ENCODE measurements around the gene RTN4R. TPM values are rescaled to one million over a fixed set of nuclear protein-coding genes. Genes with fewer than 3 reads are reported as not detected.

The RTN4R gene
- total RNA-seq, 1 experiment from 2014 or later: 12.2 TPM

DNA sequence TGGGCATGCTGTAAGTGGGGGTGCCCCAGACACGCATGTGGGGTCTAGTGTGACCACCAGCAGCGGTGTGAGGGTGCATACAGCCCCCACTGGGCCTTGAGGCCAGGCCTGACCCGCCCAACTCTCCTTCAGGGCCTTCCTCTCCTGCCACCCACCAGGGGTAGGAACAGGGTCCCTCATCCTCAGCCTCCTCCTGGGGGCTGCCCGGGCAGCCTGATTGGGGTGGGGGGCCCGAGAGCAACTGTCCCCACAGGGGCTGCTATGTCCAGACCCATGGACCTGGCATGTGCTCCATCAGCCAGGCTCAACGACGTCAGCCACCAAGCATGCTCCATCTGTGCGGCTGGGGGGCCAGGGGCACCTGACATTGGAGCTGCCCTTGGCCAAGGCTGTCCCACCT, 27.2 kb downstream of the RTN4R start:
- intact Hi-C loops (cut with micrococcal nuclease): no loop called here
- no peaks in the 10 kb centered on the region for H4K20me1 ChIP-seq (ENCODE audit: low read length)
- H3F3A ChIP-seq (ENCODE audit: low read length, unreplicated experiment): no peaks in the 10 kb centered on the region
- no peak overlapping the region for H2AFZ ChIP-seq (ENCODE audit: low read length)
- no peak overlapping the region for H3K9ac ChIP-seq (ENCODE audit: low read length)
- no peaks in the 10 kb centered on the region for H3K9me3 ChIP-seq (ENCODE audit: low read length)
- H3K27me3 ChIP-seq (ENCODE audit: low read length): no peaks in the 10 kb centered on the region
- no TSS peak for BruUV-seq (replicated peaks)
- DNase-seq (no peak), ATAC-seq (no peak)
- no peak overlapping the region for H3K4me2 ChIP-seq (ENCODE audit: low read length)
- no peaks in the 10 kb centered on the region for H3K79me2 ChIP-seq (ENCODE audit: low read length)
- H3K4me3 ChIP-seq (ENCODE audit: low read length): no peak overlapping the region
- no peaks in the 10 kb centered on the region for H3K9me2 ChIP-seq (replicated peaks; ENCODE audit: low read length)
- H3K4me1 ChIP-seq (ENCODE audit: insufficient read depth, low read length): peaks cover 4% of the 10 kb centered on the region; the same call in 1 of the 2 replicates
- no peak overlapping the region for H3K27ac ChIP-seq (ENCODE audit: low read length)
- ChIA-PET POLR2A (ENCODE audit: unreplicated experiment) (no interaction called here), CTCF (no interaction called here)
- no peak for TF ChIP-seq EZH2phosphoT487 (IDR thresholded peaks at IDR 0.05; ENCODE audit: borderline replicate concordance, low read length)
- TF ChIP-seq, protein P1, sequence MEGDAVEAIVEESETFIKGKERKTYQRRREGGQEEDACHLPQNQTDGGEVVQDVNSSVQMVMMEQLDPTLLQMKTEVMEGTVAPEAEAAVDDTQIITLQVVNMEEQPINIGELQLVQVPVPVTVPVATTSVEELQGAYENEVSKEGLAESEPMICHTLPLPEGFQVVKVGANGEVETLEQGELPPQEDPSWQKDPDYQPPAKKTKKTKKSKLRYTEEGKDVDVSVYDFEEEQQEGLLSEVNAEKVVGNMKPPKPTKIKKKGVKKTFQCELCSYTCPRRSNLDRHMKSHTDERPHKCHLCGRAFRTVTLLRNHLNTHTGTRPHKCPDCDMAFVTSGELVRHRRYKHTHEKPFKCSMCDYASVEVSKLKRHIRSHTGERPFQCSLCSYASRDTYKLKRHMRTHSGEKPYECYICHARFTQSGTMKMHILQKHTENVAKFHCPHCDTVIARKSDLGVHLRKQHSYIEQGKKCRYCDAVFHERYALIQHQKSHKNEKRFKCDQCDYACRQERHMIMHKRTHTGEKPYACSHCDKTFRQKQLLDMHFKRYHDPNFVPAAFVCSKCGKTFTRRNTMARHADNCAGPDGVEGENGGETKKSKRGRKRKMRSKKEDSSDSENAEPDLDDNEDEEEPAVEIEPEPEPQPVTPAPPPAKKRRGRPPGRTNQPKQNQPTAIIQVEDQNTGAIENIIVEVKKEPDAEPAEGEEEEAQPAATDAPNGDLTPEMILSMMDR (conservative IDR thresholded peaks at IDR 0.05; ENCODE audit: low read depth, low read length): no peak
- no peak for TF ChIP-seq EZH2 (IDR thresholded peaks at IDR 0.05; ENCODE audit: low read length, unreplicated experiment)
- no peaks in the 10 kb centered on the region for H3K36me3 ChIP-seq (ENCODE audit: low read depth, low read length)

DNA sequence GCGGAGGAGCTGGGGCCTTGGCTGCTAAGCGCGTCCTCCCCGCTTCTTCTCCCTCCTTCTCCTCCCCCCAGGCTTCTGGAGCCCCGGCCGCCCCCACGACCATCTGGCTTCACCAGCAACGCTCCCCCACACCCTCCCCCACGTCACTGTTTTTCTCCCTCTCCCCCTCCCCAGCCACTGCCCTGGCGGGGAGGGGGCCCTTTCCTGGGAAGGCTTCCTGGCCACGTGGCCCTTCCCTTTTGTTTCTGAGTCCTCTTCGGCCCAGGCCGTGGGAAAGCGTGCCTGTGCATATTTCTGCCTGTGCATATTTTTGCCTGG, 27.7 kb downstream of the RTN4R start:
- H3K9me2 ChIP-seq (replicated peaks; ENCODE audit: low read length): no peaks in the 10 kb centered on the region
- ChIA-PET POLR2A (ENCODE audit: unreplicated experiment) (no interaction called here), CTCF (no interaction called here)
- H3K4me2 ChIP-seq (ENCODE audit: low read length): no peak overlapping the region
- no peaks in the 10 kb centered on the region for H3K36me3 ChIP-seq (ENCODE audit: low read depth, low read length)
- H3K9ac ChIP-seq (ENCODE audit: low read length): no peak overlapping the region
- no peaks in the 10 kb centered on the region for H3K27me3 ChIP-seq (ENCODE audit: low read length)
- intact Hi-C loops (cut with micrococcal nuclease): no loop called here
- no peaks in the 10 kb centered on the region for H3F3A ChIP-seq (ENCODE audit: low read length, unreplicated experiment)
- H2AFZ ChIP-seq (ENCODE audit: low read length): no peak overlapping the region
- H3K4me3 ChIP-seq (ENCODE audit: low read length): no peak overlapping the region
- TF ChIP-seq EZH2phosphoT487 (IDR thresholded peaks at IDR 0.05; ENCODE audit: borderline replicate concordance, low read length) (no peak), EZH2 (IDR thresholded peaks at IDR 0.05; ENCODE audit: low read length, unreplicated experiment) (no peak)
- TF ChIP-seq, protein P1 (conservative IDR thresholded peaks at IDR 0.05; ENCODE audit: low read depth, low read length): no peak
- no peaks in the 10 kb centered on the region for H3K79me2 ChIP-seq (ENCODE audit: low read length)
- DNase-seq: no peak
- H3K4me1 ChIP-seq (ENCODE audit: insufficient read depth, low read length): peaks cover 4% of the 10 kb centered on the region; the same call in 1 of the 2 replicates
- ATAC-seq: no peak
- no peak overlapping the region for H3K27ac ChIP-seq (ENCODE audit: low read length)
- H3K9me3 ChIP-seq (ENCODE audit: low read length): no peaks in the 10 kb centered on the region
- BruUV-seq (replicated peaks): no TSS peak
- no peaks in the 10 kb centered on the region for H4K20me1 ChIP-seq (ENCODE audit: low read length)

DNA sequence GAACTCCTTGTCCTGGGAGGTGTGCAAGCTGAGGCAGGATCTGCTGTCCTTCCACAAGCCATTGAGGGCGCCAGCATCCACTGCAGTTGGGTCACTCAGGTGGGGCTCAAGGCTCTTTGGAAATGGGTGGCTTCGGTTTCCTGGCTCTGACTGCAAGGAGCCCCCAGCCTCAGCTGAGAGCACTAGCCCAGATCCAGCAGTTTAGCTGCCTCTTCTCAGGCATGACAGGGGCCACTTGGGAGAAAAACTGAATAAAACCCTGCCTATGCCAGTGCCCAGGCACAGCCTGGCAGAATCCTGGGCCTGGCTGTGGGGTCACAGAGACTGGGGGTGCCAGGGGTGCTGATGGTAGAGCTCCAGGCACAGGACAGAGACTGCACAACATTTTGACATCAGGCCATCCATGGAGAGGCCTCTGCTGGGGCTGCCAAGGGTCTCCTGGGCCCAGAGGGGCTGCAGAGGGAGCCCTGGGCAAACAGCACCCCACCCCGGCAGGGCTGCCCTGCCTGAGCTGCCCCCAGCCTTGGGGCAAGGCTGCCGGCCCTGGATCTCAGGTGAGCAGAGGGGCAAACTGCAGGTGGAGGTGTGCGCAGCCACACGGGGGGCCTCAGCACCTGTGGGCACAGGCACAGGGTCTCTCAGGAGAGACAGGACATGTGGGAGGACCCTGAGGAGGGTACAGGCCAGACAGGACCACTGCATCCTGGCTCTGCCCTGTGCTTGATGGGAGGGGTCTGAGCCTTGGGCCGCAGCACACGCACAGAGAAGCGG, 28.3 kb downstream of the RTN4R start:
- POLR2A ChIA-PET (ENCODE audit: unreplicated experiment): interaction anchor here (0.6 kb wide), 1 partner anchor 37 kb away, joined by 5 read pairs; no protein-coding TSS in a partner anchor
- Histone ChIP-seq H3K4me1 (ENCODE audit: insufficient read depth, low read length) (peaks cover 4% of the 10 kb centered on the region; the same call in 1 of the 2 replicates), H3K9me2 (replicated peaks; ENCODE audit: low read length) (no peaks in the 10 kb centered on the region), H3F3A (ENCODE audit: low read length, unreplicated experiment) (no peaks in the 10 kb centered on the region), H3K36me3 (ENCODE audit: low read depth, low read length) (no peaks in the 10 kb centered on the region), H3K9ac (ENCODE audit: low read length) (no peak overlapping the region), H3K79me2 (ENCODE audit: low read length) (no peaks in the 10 kb centered on the region), H4K20me1 (ENCODE audit: low read length) (no peaks in the 10 kb centered on the region), H3K4me3 (ENCODE audit: low read length) (no peak overlapping the region), H3K9me3 (ENCODE audit: low read length) (no peaks in the 10 kb centered on the region), H3K27ac (ENCODE audit: low read length) (no peak overlapping the region), H3K27me3 (ENCODE audit: low read length) (no peaks in the 10 kb centered on the region), H3K4me2 (ENCODE audit: low read length) (no peak overlapping the region), H2AFZ (ENCODE audit: low read length) (no peak overlapping the region)
- no TSS peak for BruUV-seq (replicated peaks)
- DNase-seq (no peak), ATAC-seq (no peak)
- intact Hi-C loops (cut with micrococcal nuclease): no loop called here
- CTCF ChIA-PET: no interaction called here
- TF ChIP-seq EZH2 (IDR thresholded peaks at IDR 0.05; ENCODE audit: low read length, unreplicated experiment) (no peak), EZH2phosphoT487 (IDR thresholded peaks at IDR 0.05; ENCODE audit: borderline replicate concordance, low read length) (no peak)
- TF ChIP-seq, protein P1 (conservative IDR thresholded peaks at IDR 0.05; ENCODE audit: low read depth, low read length): no peak

Data from PC-3 (cell line).